ENCODE results near the gene TREX2.

GRCh38 chrX:153476666-153477363 is 31.0 kb upstream of the TREX2 start:
- TF ChIP-seq CTCF (IDR thresholded peaks at IDR 0.05) (no peak), EZH2 (IDR thresholded peaks at IDR 0.05; ENCODE audit: borderline replicate concordance, insufficient read depth, low read depth, low read length, poor library complexity, severe bottlenecking) (no peak)
